Smooth muscle cell (in vitro differentiated cells): Measurements from ENCODE around the gene DGCR6L. TPM values are rescaled to one million over a fixed set of nuclear protein-coding genes. Genes with fewer than 3 reads are reported as not detected.
"Not testable (repeated sequence)": the region's sequence is repeated elsewhere in the genome, so short reads cannot be mapped to it uniquely, and the experiment has no call there.

Source experiments
- DNase-seq: peaks from one replicate; lab custom pipeline; 2025; ENCODE audit not compliant: unreplicated experiment; lab: John Stamatoyannopoulos, UW
- H2AFZ ChIP-seq: fragments of 200-600 bp; sonication (generic); 2 replicates; pipeline ENCODE4 v1.6.0; 2016; ENCODE audit warnings: antibody characterized with exemption, low read depth, mild to moderate bottlenecking
- H3F3A ChIP-seq: fragments of 200-600 bp; sonication (generic); 2 replicates; pipeline ENCODE4 v1.6.0; 2017; ENCODE audit warnings: antibody characterized with exemption, low read depth
- H3K27ac ChIP-seq: fragments of 200-600 bp; sonication (generic); 2 replicates; pipeline ENCODE4 v1.5.1; 2016; ENCODE audit warnings: low read depth, mild to moderate bottlenecking
- H3K27me3 ChIP-seq: fragments of 200-600 bp; sonication (generic); 2 replicates; pipeline ENCODE4 v1.6.1; 2016; ENCODE audit warnings: low read depth, mild to moderate bottlenecking
- H3K36me3 ChIP-seq: fragments of 200-600 bp; sonication (generic); 2 replicates; pipeline ENCODE4 v1.5.1; 2016; ENCODE audit warnings: low read depth
- H3K4me1 ChIP-seq: fragments of 200-600 bp; sonication (generic); 2 replicates; pipeline ENCODE4 v1.5.1; 2016; ENCODE audit warnings: low read depth
- H3K4me2 ChIP-seq: fragments of 200-600 bp; sonication (generic); 2 replicates; pipeline ENCODE4 v1.6.0; 2016; ENCODE audit warnings: mild to moderate bottlenecking
- H3K4me3 ChIP-seq: fragments of 200-600 bp; sonication (generic); 2 replicates; pipeline ENCODE4 v1.5.1; 2016; ENCODE audit warnings: mild to moderate bottlenecking
- H3K79me2 ChIP-seq: fragments of 200-600 bp; sonication (generic); 2 replicates; pipeline ENCODE4 v1.6.0; 2016; ENCODE audit warnings: low read depth, mild to moderate bottlenecking
- H3K9ac ChIP-seq: fragments of 200-600 bp; sonication (generic); 2 replicates; pipeline ENCODE4 v1.6.0; 2016; ENCODE audit warnings: low read depth
- H3K9me3 ChIP-seq: fragments of 200-600 bp; sonication (generic); replicated peaks from 2 replicates; pipeline ENCODE4 v1.5.1; 2016; ENCODE audit warnings: low read depth
- H4K20me1 ChIP-seq: fragments of 200-600 bp; sonication (generic); 2 replicates; pipeline ENCODE4 v1.6.0; 2016; ENCODE audit warnings: low read depth
- WGBS: methylation state at CpG from one replicate; pipeline ENCODE4 v1.1.7; 2016; ENCODE audit warnings: low lambda C conversion rate; 5-methylcytosine and 5-hydroxymethylcytosine counted together
- polyA plus RNA-seq: library from polyadenylated mRNA; unstranded; fragments of >200 nt; fragmentation: Nextera tagmentation; extraction: Ambion mirVana; gene quantifications from 2 replicates; pipeline ENCODE4 v1.2.1, GENCODE V29; 2016
- total RNA-seq: library from RNA; depleted of rRNA; stranded (reverse); fragments of >200 nt; gene quantifications from 2 replicates; pipeline ENCODE4 v1.2.3, GENCODE V29; 2014
- TF ChIP-seq, protein P1 (sequence below): fragments of 200-600 bp; sonication (generic); IDR thresholded peaks from 2 replicates; pipeline ENCODE4 v1.5.1; 2017; ENCODE audit warnings: borderline replicate concordance, mild to moderate bottlenecking, antibody characterized with exemption; ENCODE audit not compliant: insufficient read depth, poor library complexity, severe bottlenecking

Gene DGCR6L
- total RNA-seq = 22.2 and 30.3 TPM in 2 replicates
- polyA plus RNA-seq = 74.8 and 77.6 TPM in 2 replicates

DNA sequence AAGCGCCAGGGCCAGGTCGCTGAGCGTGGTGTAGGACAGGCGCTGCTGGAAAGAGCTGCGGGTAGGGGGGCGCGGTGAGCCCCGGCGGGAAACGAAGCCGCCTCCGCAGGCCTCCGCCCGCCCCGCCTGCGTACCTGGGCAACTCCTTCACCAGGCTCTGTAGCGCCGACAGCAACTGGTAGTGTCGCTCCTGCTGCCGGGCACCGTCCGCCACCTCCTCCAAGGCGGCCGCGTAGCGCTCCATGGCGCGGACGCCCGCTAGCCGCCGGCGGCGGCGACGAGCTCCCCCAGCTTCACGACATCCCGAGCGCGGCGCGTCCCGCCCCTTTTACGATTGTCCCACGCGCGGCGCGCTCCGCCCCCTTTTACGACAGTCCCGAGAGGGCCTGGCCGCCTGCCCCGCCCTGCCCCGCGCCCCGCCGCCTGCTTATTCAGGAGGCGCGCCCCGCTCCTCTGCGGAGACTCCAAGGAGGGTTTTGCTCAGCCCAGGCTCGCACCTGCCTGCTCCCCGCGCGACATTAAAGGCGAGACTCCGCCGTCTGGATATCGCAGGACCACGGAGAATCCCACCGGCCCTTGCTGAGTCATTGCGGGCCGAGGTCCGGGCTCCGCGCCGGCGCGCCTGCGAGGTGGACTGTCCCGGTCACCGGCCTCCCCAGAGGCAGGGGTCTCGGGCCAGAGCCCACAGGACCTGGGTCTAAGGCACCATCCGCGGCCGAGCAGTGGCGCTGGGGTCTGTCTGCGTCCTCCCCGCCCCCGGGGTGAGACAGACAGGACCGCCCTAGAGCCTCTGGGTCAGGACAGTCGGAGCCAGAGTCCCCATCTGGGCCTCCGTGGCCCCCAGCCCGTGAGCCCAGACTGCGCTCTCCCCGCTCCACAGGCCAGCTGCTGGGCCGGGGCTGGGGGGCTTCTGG lies at the start of gene DGCR6L:
Gene DGCR6L (minus strand): TSS at position 316 of the 914 bp plus-strand sequence. CDS start 72 bp downstream, at position 244.
- TF ChIP-seq, protein P1, sequence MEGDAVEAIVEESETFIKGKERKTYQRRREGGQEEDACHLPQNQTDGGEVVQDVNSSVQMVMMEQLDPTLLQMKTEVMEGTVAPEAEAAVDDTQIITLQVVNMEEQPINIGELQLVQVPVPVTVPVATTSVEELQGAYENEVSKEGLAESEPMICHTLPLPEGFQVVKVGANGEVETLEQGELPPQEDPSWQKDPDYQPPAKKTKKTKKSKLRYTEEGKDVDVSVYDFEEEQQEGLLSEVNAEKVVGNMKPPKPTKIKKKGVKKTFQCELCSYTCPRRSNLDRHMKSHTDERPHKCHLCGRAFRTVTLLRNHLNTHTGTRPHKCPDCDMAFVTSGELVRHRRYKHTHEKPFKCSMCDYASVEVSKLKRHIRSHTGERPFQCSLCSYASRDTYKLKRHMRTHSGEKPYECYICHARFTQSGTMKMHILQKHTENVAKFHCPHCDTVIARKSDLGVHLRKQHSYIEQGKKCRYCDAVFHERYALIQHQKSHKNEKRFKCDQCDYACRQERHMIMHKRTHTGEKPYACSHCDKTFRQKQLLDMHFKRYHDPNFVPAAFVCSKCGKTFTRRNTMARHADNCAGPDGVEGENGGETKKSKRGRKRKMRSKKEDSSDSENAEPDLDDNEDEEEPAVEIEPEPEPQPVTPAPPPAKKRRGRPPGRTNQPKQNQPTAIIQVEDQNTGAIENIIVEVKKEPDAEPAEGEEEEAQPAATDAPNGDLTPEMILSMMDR = no peak
- H3F3A ChIP-seq = no peaks in the 10 kb centered on the region
- peak within 1 kb of the TSS; percentile 100 for H3K4me2 ChIP-seq
- H3K36me3 ChIP-seq = no peaks in the 10 kb centered on the region
- under 1% methylated on average over 93 of the region's 98 CpGs for WGBS
- H2AFZ ChIP-seq = peak within 1 kb of the TSS; percentile 94
- peak within 1 kb of the TSS; percentile 97 for H3K4me3 ChIP-seq
- H4K20me1 ChIP-seq = peaks cover 27% of the 10 kb centered on the region
- no peaks in the 10 kb centered on the region for H3K9me3 ChIP-seq
- peak; percentile 84 for DNase-seq
- H3K27ac ChIP-seq = peak within 1 kb of the TSS; percentile 78
- peaks cover 6% of the 10 kb centered on the region for H3K4me1 ChIP-seq
- H3K79me2 ChIP-seq = peaks cover 25% of the 10 kb centered on the region
- peak within 1 kb of the TSS; percentile 89 for H3K9ac ChIP-seq
- no peaks in the 10 kb centered on the region for H3K27me3 ChIP-seq

DNA sequence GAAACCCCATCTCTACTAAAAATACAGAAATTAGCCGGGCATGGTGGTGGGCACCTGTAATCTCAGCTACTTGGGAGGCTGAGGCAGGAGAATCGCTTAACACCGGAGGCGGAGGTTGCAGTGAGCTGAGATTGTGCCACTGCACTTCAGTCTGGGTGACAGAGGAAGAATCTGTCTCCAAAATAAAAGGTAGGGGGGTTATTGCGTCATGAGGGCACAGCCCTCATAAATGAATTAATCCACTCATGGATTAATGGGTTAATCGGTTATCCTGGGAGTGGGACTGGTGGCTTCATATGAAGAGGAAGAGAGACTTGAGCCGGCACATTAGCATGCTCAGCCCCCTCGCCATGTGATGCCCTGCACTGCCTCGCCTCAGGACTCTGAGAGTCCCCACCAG lies 49.0 kb upstream of the DGCR6L start:
- not testable (repeated sequence) for H3K36me3 ChIP-seq, H3K27me3 ChIP-seq, H4K20me1 ChIP-seq, H3K9ac ChIP-seq, DNase-seq, H3F3A ChIP-seq, H3K4me3 ChIP-seq, H3K79me2 ChIP-seq, H3K9me3 ChIP-seq, H3K4me1 ChIP-seq, H2AFZ ChIP-seq, H3K4me2 ChIP-seq, H3K27ac ChIP-seq
- WGBS = 95% methylated on average over 9 of the region's 9 CpGs

DNA sequence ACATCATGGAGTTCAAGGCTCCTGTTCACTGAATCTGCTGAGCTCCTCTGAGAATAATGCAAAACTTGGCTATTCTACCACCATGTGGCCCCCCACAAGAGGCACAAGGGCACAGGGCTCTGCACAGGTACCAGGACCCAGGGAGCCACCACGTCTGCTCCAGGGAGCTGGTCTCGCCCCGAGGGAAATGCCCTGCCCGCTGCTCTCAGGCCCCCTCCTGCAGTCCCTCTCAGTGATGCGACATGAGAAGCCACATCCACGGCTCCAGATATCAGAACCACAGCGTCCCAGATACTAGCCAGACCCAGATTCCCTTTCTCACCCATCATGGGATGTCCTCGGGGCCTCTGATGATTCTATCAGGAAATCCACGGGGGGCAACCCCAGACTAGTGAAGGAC lies 47.0 kb upstream of the DGCR6L start:
- not testable (repeated sequence) for H3K36me3 ChIP-seq, H3K27me3 ChIP-seq, H3K79me2 ChIP-seq, H3K9me3 ChIP-seq, H4K20me1 ChIP-seq, H3K4me1 ChIP-seq, H3F3A ChIP-seq, H2AFZ ChIP-seq, H3K9ac ChIP-seq, H3K4me3 ChIP-seq, H3K4me2 ChIP-seq, H3K27ac ChIP-seq, DNase-seq
- WGBS = 86% methylated on average over 9 of the region's 9 CpGs

DNA sequence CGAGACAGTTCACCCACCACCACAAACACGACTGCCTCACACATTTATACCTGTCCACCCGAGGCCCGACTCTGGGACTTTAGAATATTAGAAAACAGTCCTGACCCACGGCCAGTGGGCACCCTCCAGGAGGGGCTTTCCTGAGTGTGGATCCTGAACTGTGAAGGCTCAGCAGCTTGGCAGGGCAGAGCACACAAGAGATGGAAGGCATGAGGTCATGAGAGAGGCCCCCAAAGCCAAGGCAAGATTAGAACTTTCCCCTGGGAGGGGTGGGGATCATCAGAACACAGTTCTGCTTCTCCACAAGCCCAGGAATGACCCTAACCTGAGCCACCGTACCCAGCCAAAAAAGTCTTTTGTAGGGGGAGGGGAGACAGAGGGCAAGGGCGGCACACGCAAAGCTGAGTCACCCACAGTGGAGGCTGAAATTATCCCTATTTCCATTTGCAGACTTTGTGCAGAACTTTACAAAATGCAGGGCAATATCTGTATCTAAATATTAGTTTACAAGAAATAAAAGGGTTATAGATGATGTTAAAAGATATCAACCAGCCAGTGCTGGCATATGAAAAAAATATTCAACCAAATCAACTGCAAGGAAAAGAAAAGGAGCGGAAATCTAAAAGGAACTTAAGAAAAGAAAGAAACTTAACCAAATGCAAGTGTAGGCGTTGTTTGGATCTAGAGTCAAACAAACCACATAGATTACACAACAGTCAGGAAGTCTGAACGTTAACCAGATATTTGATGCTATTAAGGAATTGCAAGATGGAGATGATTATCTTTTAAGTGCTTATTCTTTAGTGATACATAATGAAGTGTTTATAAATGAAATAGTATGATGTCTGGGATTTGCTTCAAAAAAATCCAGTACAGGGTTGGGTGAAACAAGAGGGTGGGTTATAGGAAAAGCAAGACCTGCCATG lies 44.7 kb upstream of the DGCR6L start:
- WGBS = 55% methylated on average over 11 of the region's 11 CpGs
- not testable (repeated sequence) for H3K36me3 ChIP-seq, H3K4me3 ChIP-seq, H3F3A ChIP-seq, H4K20me1 ChIP-seq, H3K27me3 ChIP-seq, H3K79me2 ChIP-seq, H3K4me1 ChIP-seq, H3K9ac ChIP-seq, H3K9me3 ChIP-seq, DNase-seq, H2AFZ ChIP-seq
- Histone ChIP-seq H3K4me2 (peak overlapping the region; percentile 71), H3K27ac (peak overlapping the region; percentile 83)

DNA sequence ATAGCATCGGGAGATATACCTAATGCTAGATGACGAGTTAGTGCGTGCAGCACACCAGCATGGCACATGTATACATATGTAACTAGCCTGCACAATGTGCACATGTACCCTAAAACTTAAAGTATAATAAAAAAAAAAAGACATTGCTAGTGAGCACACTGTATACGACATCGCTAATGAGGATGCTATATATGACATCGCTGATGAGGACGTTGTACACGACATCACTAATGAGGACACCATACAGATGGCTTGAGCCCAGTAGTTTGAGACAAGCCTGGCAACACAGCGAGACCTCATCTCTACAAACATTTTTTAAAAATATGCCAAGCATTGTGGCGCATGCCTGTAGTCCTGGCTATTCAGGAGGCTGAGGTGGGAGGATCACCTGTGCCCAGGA lies 42.5 kb upstream of the DGCR6L start:
- H3K9me3 ChIP-seq, H3K4me2 ChIP-seq, H3K36me3 ChIP-seq, DNase-seq, H3K9ac ChIP-seq, H3K4me1 ChIP-seq, H3K79me2 ChIP-seq, H3K27ac ChIP-seq, H2AFZ ChIP-seq, H3K27me3 ChIP-seq, H3F3A ChIP-seq, H3K4me3 ChIP-seq, H4K20me1 ChIP-seq: not testable (repeated sequence)
- 95% methylated on average over 10 of the region's 10 CpGs for WGBS

DNA sequence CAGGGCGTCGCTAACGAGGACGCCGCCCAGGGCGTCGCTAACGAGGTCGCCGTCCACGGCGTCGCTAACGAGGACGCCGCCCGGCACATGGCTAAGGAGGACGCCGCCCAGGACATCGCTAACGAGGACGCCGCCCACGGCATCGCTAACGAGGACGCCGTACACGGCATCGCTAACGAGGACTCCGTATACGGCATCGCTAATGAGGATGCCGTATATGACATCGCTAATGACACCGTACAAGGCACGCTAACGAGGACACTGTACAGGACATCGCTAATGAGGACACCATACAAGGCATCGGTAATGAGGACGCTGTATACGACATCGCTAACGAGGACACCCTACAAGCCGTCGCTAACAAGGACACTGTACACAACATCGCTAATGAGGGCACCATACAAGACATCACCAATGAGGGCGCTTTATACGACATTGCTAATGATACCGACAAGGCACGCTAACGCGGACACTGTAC lies 41.9 kb upstream of the DGCR6L start:
- not testable (repeated sequence) for H3K27me3 ChIP-seq, H3F3A ChIP-seq, H3K4me2 ChIP-seq, H2AFZ ChIP-seq, H3K4me1 ChIP-seq, H4K20me1 ChIP-seq, H3K9me3 ChIP-seq, H3K79me2 ChIP-seq, H3K4me3 ChIP-seq, H3K36me3 ChIP-seq, H3K9ac ChIP-seq, DNase-seq, H3K27ac ChIP-seq
- WGBS = 99% methylated on average over 41 of the region's 54 CpGs
